Neural crest cell (in vitro differentiated cells): ENCODE measurements around the gene DOCK8. TPM values are rescaled to one million over a fixed set of nuclear protein-coding genes. Genes with fewer than 3 reads are reported as not detected.
A peak's percentile ranks its signal among the peaks of the same experiment; 100 is the strongest.

ENCODE experiments used
- DNase-seq: peaks from one replicate; pipeline ENCODE4 v3.0.0; 2021; ENCODE audit warnings: low read depth, mixed read lengths, low spot score
- H3K27ac Mint-ChIP-seq: one replicate; pipeline ENCODE4 v1.8.0; 2021; ENCODE audit warnings: mild to moderate bottlenecking, mixed read lengths; ENCODE audit not compliant: unreplicated experiment
- H3K27me3 Mint-ChIP-seq: 2 replicates; pipeline ENCODE4 v1.8.0; 2021; ENCODE audit warnings: low read depth, mild to moderate bottlenecking, mixed read lengths
- H3K36me3 Mint-ChIP-seq: 2 replicates; pipeline ENCODE4 v1.8.0; 2021; ENCODE audit warnings: low read depth, mild to moderate bottlenecking, mixed read lengths
- H3K4me1 Mint-ChIP-seq: 2 replicates; pipeline ENCODE4 v1.8.0; 2021; ENCODE audit warnings: mixed read lengths
- H3K4me3 Mint-ChIP-seq: one replicate; pipeline ENCODE4 v1.8.0; 2021; ENCODE audit warnings: mild to moderate bottlenecking, mixed read lengths
- H3K9me3 Mint-ChIP-seq: 2 replicates; pipeline ENCODE4 v1.8.0; 2021; ENCODE audit warnings: mixed read lengths
- total RNA-seq: library from RNA; stranded (reverse); gene quantifications from 2 replicates; pipeline ENCODE4 v1.2.1, GENCODE V29; 2021
- TF ChIP-seq, protein P1 (sequence below): fragments of 200-600 bp; sonication (generic); conservative IDR thresholded peaks from 2 replicates; pipeline ENCODE4 v1.5.0; 2021; ENCODE audit warnings: antibody characterized with exemption, mild to moderate bottlenecking

Gene DOCK8
- total RNA-seq, 1 donor from 2014 or later: 0.58 TPM

DNA sequence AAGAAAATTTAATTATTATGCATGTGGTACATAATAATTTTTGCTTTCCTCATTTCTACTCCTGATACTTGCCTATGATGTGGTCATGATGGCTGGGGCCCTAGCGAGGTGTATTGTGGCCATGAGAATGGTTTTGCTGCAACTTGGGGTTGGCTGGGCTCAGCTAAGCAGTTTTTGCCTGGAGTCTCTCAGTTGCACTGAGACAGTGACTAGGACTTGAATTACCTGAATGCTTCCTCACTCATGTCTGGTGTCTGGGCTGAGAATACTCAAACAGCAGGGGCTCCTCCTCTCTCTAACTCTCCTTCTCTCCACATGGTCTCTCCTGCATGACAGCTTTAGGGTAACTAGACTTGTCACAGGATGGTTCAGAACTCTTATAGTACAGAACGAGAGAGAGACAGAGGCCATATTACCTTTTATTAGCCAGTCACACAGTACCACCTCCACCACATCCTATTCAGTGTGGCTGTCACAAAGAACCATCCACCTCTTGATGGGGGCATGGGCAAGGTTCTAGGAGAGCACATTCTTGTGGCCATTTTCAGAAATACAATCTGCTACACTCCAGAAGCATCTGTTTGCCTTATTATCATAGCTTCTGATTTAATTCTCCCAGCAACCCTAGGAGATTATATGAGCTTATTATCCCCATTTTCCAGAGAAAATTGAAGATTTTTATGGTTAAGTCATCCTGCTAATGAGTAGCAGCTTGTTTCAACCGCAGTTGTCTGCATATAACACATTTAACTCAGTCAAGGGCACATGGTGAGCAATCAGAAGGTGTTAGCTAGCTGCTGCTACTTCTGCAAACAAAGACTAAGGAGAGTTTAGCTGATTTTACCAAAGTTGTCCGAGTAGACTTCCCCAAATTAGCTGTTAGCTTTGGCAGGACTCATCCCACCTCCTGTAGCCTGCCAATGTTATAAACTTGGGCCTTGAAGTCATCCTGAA lies 245.1 kb downstream of the DOCK8 start:
- TF ChIP-seq, protein P1, sequence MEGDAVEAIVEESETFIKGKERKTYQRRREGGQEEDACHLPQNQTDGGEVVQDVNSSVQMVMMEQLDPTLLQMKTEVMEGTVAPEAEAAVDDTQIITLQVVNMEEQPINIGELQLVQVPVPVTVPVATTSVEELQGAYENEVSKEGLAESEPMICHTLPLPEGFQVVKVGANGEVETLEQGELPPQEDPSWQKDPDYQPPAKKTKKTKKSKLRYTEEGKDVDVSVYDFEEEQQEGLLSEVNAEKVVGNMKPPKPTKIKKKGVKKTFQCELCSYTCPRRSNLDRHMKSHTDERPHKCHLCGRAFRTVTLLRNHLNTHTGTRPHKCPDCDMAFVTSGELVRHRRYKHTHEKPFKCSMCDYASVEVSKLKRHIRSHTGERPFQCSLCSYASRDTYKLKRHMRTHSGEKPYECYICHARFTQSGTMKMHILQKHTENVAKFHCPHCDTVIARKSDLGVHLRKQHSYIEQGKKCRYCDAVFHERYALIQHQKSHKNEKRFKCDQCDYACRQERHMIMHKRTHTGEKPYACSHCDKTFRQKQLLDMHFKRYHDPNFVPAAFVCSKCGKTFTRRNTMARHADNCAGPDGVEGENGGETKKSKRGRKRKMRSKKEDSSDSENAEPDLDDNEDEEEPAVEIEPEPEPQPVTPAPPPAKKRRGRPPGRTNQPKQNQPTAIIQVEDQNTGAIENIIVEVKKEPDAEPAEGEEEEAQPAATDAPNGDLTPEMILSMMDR: no peak
- Mint-ChIP-seq H3K4me3 (no peak overlapping the region), H3K36me3 (no peaks in the 10 kb centered on the region), H3K4me1 (peaks cover 3% of the 10 kb centered on the region), H3K27me3 (no peaks in the 10 kb centered on the region), H3K27ac (no peak overlapping the region), H3K9me3 (no peaks in the 10 kb centered on the region)
- DNase-seq: no peak

DNA sequence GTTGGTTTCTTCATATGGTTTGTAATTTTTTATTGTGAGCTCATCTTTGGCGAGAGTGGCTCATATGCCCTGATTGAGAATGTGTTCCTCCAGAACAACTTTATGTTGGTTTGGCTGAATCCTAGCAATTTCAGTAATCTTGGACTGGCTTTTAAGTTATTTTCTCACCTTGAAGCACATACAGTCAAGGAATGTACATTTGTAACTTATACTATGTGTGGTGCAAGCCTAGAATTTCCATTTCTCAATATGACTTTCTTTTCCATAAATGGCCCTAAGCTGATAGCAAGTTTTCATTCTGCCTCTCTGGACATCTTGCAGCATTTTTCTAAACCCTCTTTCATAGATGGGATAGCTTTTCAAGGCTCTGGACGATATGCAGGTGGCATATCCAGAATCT lies 247.5 kb downstream of the DOCK8 start:
- no peak for DNase-seq
- Mint-ChIP-seq H3K9me3 (no peaks in the 10 kb centered on the region), H3K36me3 (no peaks in the 10 kb centered on the region), H3K27me3 (no peaks in the 10 kb centered on the region), H3K27ac (no peak overlapping the region), H3K4me3 (no peak overlapping the region), H3K4me1 (peaks cover 3% of the 10 kb centered on the region)
- TF ChIP-seq, protein P1: no peak

DNA sequence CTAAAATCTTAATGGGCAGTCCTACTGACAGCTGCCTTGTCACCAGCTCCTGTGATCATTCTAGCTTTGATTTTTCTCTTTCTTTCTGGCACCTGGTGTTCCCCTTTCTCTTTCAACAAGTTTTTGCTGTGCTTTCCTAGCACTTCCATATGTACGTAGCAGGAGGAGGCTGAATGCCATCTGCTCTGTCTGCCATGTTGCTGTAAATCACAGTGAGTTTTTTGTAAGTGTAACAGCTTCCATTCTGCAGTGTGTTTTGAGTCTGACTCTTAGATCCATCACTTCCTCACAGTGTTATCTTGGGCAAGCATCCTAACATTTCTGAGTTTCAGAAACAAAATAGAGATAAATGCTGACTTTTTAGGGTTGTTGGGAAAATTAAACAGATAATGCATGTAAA lies 247.9 kb downstream of the DOCK8 start:
- H3K4me1 Mint-ChIP-seq: peaks cover 3% of the 10 kb centered on the region
- H3K4me3 Mint-ChIP-seq: no peak overlapping the region

DNA sequence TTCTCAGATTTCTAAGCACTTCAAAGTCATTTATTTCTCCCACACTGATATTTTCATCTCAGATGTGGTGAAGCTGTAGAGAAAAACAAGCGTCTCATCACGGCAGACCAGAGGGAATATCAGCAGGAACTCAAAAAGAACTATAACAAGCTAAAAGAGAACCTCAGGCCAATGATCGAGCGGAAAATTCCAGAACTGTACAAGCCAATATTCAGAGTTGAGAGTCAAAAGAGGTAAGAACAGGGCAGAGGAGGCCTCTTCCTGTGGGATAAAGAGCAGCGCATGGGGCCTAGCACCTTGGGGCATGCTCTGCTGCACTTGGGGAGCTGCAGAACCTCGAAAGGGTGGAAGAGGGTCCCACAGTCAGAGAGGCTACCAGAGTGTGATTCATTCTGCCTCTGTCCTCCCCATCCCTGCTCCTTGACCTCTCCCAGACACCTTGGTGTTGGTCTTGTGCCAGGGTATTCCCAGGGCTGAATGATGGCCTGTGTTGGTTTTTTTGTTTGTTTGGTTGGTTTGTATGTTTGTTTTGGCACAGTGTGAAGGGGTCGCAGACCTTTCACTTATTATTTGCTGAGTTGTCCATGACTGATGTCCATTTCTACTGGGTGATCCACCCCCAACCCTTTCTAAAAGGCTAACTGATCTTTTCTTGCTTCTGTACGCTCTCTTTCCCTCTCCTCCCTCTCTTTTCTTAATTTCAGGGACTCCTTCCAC lies 248.9 kb downstream of the DOCK8 start:
- DNase-seq: no peak
- H3K27ac Mint-ChIP-seq: no peak overlapping the region
- peaks cover 4% of the 10 kb centered on the region for H3K4me1 Mint-ChIP-seq
- H3K9me3 Mint-ChIP-seq: no peaks in the 10 kb centered on the region
- TF ChIP-seq, protein P1: no peak
- no peaks in the 10 kb centered on the region for H3K36me3 Mint-ChIP-seq
- H3K27me3 Mint-ChIP-seq: no peaks in the 10 kb centered on the region
- H3K4me3 Mint-ChIP-seq: no peak overlapping the region

More for the DNA sequence above, 247.9 kb downstream of the DOCK8 start:
- H3K9me3 Mint-ChIP-seq: no peaks in the 10 kb centered on the region
- H3K36me3 Mint-ChIP-seq: no peaks in the 10 kb centered on the region
- TF ChIP-seq, protein P1: no peak
- H3K27ac Mint-ChIP-seq: no peak overlapping the region
- no peaks in the 10 kb centered on the region for H3K27me3 Mint-ChIP-seq
- DNase-seq: no peak

DNA sequence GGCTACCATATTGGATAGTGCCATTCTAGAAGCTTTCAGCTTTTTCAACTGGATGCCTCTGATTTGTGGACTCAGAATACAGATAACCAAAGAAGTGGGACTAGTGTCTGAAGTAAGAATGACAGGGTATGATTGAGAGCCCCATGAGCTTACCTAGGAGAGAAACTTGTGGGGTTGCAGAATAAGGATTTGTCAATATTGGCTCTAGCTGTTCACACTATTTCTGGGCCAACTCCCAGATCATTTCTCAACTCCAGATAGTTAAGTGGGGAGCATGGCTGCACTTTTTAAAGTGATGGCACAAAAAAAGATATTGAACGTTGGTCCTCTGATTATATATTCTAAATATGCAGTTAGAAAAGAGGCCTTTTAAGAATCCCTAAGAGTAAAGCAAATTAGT lies 252.1 kb downstream of the DOCK8 start:
- no peak for DNase-seq
- no peaks in the 10 kb centered on the region for H3K36me3 Mint-ChIP-seq
- H3K27ac Mint-ChIP-seq: no peak overlapping the region

More for the DNA sequence above, 252.1 kb downstream of the DOCK8 start:
- H3K9me3 Mint-ChIP-seq: no peaks in the 10 kb centered on the region
- H3K27me3 Mint-ChIP-seq: no peaks in the 10 kb centered on the region
- TF ChIP-seq, protein P1: no peak
- H3K4me1 Mint-ChIP-seq: peaks cover 24% of the 10 kb centered on the region
- peak overlapping the region; percentile 49 for H3K4me3 Mint-ChIP-seq
